ENCODE data around the gene THOC6.
A peak's percentile ranks its signal among the peaks of the same experiment; 100 is the strongest.

THOC6 gene

GRCh38 chr16:3023669-3024478, at the start of gene THOC6, which contains the start of gene HCFC1R1:
Gene THOC6 (plus strand): TSS chr16:3024035. CDS start chr16:3024327, 292 bp downstream.
Gene HCFC1R1 (minus strand): TSS chr16:3023942. CDS start chr16:3023941, 1 bp downstream.
- peak; percentile 94 to 95 (median 94) for DNase-seq (ENCODE audit: low read depth in 2 of 3, low spot score in 1 of 3)

GRCh38 chr16:2974319-2975056, 49.3 kb upstream of the THOC6 start:
- DNase-seq (ENCODE audit: low read depth in 2 of 3, low spot score in 1 of 3): no peak

GRCh38 chr16:2975161-2975795, 48.6 kb upstream of the THOC6 start:
- no peak for DNase-seq (ENCODE audit: low read depth in 2 of 3, low spot score in 1 of 3)

- DNase-seq (ENCODE audit: low read depth in 2 of 3, low spot score in 1 of 3): no peak
Measured at GRCh38 chr16:2976201-2976600, 47.6 kb upstream of the THOC6 start.

- no peak for DNase-seq (ENCODE audit: low read depth in 2 of 3, low spot score in 1 of 3)
Measured at GRCh38 chr16:2976673-2977072, 47.2 kb upstream of the THOC6 start.

- no peak for DNase-seq (ENCODE audit: low read depth in 2 of 3, low spot score in 1 of 3)
Measured at GRCh38 chr16:2977440-2977839, 46.4 kb upstream of the THOC6 start.

- no peak for DNase-seq (ENCODE audit: low read depth in 2 of 3, low spot score in 1 of 3)
Measured at GRCh38 chr16:2979669-2980226, 44.1 kb upstream of the THOC6 start.

GRCh38 chr16:2980227-2981176, 43.3 kb upstream of the THOC6 start, which contains the start of gene PKMYT1:
Gene PKMYT1 (minus strand): TSS chr16:2980446. CDS start chr16:2979657, 789 bp downstream.
- DNase-seq (ENCODE audit: low read depth in 2 of 3, low spot score in 1 of 3): peak; percentile 90 to 95 (median 94)

- DNase-seq (ENCODE audit: low read depth in 2 of 3, low spot score in 1 of 3): no peak
Measured at GRCh38 chr16:2981177-2981898, 42.5 kb upstream of the THOC6 start.

- no peak for DNase-seq (ENCODE audit: low read depth in 2 of 3, low spot score in 1 of 3)
Measured at GRCh38 chr16:2981899-2982250, 42.0 kb upstream of the THOC6 start.

GRCh38 chr16:2982402-2982801, 41.4 kb upstream of the THOC6 start:
- no peak for DNase-seq (ENCODE audit: low read depth in 2 of 3, low spot score in 1 of 3)

- DNase-seq (ENCODE audit: low read depth in 2 of 3, low spot score in 1 of 3): peak; percentile 64 to 77 (median 73)
Measured at GRCh38 chr16:2983706-2984136, 40.1 kb upstream of the THOC6 start.

- no peak for DNase-seq (ENCODE audit: low read depth in 2 of 3, low spot score in 1 of 3)
Measured at GRCh38 chr16:2985462-2985861, 38.4 kb upstream of the THOC6 start.

- no peak for DNase-seq (ENCODE audit: low read depth in 2 of 3, low spot score in 1 of 3)
Measured at GRCh38 chr16:2985893-2986355, 37.9 kb upstream of the THOC6 start.

- DNase-seq (ENCODE audit: low read depth in 2 of 3, low spot score in 1 of 3): no peak
Measured at GRCh38 chr16:2986623-2987188, 37.1 kb upstream of the THOC6 start.

GRCh38 chr16:2987286-2987685, 36.5 kb upstream of the THOC6 start:
- no peak for DNase-seq (ENCODE audit: low read depth in 2 of 3, low spot score in 1 of 3)

GRCh38 chr16:2987833-2988232, 36.0 kb upstream of the THOC6 start:
- no peak for DNase-seq (ENCODE audit: low read depth in 2 of 3, low spot score in 1 of 3)

- DNase-seq (ENCODE audit: low read depth in 2 of 3, low spot score in 1 of 3): no peak
Measured at GRCh38 chr16:2988590-2989099, 35.2 kb upstream of the THOC6 start.

- DNase-seq (ENCODE audit: low read depth in 2 of 3, low spot score in 1 of 3): no peak
Measured at GRCh38 chr16:2990891-2991290, 32.9 kb upstream of the THOC6 start.

Measured in stimulated activated CD4-positive, alpha-beta T cell treated with anti-CD3 and anti-CD28 coated beads, Interleukin-12 subunit alpha, Interleukin-12 subunit beta, amount 100 ng/mL, for 48 hours (primary cell).